GM18507 (cell line): ENCODE results near the gene JPH4.

Experiments
- DNase-seq: peaks from one replicate; pipeline ENCODE4 v3.0.0; 2011; ENCODE audit warnings: low read depth; ENCODE audit not compliant: insufficient read length; ENCODE audit errors: extremely low spot score
- FAIRE-seq: peaks from 2 replicates; lab custom pipeline; 2011; peaks lifted over from hg19 to GRCh38; lab: Jason Lieb, UNC

JPH4 gene

GRCh38 chr14:23582906-23583760 lies 4.5 kb upstream of the JPH4 start:
- no peak for FAIRE-seq
- no peak for DNase-seq

GRCh38 chr14:23580948-23581281 lies 2.3 kb upstream of the JPH4 start:
- FAIRE-seq (no peak), DNase-seq (no peak)

DNA sequence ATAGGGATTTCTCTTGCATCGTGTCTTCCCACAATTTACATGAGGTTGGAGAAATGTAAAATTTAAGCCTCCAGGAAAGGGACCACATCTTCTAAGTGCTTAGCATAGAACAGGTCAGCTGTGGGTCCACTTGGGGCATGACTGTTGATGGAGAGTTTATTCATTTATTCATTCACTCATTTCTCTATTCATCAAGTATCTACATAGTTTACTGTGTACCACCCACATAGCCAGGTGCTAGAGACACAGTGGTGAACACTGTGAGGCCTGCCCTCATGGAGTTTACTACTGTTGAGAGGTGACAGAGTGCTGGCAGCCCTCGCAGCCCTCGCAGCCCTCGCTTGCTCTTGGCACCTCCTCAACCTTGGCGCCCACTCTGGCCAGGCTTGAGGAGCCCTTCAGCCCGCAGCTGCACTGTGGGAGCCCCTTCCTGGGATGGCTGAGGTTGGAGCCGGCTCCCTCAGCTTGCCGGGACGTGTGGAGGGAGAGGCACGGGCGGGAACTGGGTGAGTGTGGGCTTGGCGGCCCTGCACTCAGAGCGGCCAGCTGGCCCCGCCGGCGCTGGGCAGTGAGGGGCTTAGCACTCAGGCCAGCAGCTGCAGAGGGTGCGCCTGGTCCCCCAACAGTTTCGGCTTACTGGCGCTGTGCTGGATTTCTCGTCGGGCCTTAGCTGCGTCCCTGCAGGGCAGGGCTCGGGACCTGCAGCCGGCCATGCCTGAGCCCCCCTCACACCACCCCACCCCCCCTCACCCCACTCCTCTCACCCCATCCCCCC lies 1.7 kb upstream of the JPH4 start:
- no peak for DNase-seq
- FAIRE-seq: no peak

DNA sequence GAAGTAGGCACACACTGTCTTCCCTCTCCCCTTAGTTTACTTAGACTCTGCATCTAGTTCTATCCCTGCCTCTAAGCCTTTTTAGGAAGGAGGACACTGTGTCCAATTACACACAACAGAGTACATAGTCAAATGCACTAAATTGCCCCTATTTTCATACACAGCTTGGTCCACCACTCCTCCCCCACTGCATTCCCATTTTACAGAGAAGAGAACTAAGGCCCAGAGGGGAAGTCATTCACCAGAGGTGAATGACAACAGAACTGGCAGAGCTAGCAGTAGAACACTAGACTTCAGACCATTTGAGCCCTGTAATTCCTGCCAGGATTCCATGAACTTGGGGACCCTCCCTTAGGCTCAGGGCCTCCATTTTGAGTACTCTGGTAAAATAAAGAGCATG lies 1.1 kb upstream of the JPH4 start:
- FAIRE-seq (no peak), DNase-seq (no peak)

- DNase-seq (no peak), FAIRE-seq (no peak)
These were observed 681 bp upstream of the JPH4 start for GRCh38 chr14:23579311-23579630.

GRCh38 chr14:23577710-23578392 lies 739 bp downstream of the JPH4 start:
- DNase-seq (no peak), FAIRE-seq (no peak)

DNA sequence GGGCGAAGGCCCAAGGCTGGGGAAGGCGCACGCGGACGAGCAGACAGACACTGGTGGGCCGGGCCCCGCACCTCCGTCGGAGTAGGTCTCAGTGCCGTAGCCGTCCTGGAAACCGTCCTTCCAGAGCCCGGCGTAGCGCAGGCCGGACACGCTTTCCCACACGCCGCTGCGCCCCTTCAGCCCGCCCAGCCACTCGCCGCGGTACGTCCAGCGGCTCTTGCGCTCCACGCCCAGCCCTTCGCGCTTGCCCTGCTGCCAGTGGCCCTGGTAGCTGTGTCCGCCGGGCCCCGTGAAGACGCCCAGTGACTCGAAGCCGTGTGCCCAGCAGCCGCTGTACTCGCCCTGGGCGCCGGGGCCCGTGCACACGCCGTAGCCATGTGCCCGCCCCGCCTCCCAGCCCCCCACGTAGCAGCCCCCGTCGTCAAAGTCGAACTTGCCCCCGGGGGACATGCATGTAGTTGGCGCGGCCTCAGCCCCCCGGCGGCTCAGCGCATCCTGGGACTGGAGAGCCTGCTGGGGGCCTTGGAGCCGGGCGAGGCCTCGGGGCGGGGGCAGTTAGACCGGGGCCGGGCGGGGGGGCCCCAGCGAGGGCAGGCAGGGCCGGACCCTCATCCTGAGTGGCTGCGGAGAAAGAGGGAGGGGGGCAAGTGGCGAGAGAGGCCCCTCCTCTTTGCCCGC lies 1.4 kb downstream of the JPH4 start:
- DNase-seq (no peak), FAIRE-seq (no peak)

DNA sequence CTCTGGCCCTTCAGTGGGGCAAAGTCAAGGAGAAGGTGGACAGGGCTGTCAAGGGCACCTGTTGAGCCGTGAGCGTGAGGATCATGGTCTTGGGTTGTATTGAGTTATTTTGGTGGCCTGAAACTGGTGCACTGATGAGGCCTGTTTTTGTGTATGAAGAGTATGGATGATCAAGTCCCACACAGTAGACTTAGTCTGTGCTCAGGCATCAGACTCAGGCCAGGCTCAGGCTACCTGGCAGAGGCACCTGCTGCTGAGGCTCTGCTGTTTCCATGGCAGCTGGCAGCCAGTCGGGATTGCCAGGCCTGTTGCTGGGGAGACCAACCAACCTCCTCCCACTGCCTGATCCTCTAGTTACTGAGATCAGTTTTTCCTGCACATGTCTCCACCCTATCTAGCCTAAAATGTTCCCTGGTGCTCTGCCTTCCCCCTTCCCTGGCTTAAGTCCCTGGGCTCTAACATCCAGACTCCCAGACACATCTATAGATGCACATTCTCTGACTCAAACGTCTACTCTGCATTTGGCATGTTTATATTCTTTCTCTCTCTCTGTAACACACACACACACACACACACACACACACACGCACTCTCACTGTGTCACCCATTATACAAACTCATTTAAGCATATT lies 5.1 kb downstream of the JPH4 start:
- no peak for FAIRE-seq
- DNase-seq: no peak

DNA sequence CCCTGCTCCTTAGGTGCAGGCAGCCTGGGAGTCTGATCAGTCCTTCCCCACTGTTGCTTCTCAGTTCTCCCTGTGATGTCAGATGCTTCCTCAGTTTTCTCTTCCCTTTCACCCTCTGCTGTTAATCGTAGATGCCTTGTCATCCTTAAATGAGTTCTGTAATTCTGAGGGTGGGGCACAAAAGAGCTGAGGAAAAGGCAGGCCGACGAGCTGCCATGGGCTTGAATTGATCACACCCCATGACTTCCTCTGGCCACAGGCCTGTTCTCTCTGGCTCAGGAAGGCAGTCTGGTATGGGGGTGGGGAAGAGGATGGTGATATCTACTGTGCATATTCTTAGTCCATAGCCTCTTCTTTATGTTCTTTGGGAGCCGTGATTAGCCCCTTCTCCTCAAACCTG lies 5.8 kb downstream of the JPH4 start:
- DNase-seq: no peak
- FAIRE-seq: no peak

- FAIRE-seq: no peak
- no peak for DNase-seq
These were observed 6.1 kb downstream of the JPH4 start for GRCh38 chr14:23572524-23572828.

- DNase-seq: no peak
These were observed 6.7 kb downstream of the JPH4 start for GRCh38 chr14:23571701-23572523.

DNA sequence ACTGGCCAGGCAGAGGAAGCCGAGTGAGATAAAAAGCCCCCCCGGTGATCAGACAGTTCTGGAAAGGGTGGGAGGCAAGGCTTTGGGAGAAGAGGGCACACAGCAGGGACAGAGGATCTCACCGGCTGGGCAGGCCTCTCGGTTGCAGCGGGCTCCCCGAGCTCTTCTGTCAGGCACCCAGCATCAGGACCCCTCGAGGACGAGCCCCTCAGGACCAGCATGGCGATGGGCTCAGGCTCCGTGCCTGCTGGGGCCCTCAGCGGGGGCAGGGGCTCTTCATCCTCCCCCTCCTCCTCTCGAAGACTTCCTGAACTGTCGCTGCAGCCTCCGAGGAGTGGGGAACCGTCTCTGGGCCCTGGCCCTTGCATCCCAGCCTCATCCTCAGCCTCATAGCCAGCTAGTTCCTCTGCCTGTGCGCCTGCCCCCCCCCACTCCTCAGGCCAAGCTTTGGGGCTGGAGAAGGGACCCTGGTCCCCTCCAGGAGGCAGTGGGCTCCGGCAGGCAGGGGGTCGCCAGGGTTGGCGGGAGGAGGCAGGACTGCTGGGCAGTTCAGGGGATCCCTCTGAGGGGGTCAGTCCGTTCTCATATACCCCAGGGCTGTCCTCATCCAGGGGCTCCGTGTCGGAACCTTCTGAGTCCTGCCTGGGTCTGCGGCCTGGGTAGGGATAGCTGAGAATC lies 7.6 kb downstream of the JPH4 start:
- no peak for DNase-seq
- no peak for FAIRE-seq

More at GRCh38 chr14:23571701-23572523, 6.7 kb downstream of the JPH4 start:
- FAIRE-seq: no peak

DNA sequence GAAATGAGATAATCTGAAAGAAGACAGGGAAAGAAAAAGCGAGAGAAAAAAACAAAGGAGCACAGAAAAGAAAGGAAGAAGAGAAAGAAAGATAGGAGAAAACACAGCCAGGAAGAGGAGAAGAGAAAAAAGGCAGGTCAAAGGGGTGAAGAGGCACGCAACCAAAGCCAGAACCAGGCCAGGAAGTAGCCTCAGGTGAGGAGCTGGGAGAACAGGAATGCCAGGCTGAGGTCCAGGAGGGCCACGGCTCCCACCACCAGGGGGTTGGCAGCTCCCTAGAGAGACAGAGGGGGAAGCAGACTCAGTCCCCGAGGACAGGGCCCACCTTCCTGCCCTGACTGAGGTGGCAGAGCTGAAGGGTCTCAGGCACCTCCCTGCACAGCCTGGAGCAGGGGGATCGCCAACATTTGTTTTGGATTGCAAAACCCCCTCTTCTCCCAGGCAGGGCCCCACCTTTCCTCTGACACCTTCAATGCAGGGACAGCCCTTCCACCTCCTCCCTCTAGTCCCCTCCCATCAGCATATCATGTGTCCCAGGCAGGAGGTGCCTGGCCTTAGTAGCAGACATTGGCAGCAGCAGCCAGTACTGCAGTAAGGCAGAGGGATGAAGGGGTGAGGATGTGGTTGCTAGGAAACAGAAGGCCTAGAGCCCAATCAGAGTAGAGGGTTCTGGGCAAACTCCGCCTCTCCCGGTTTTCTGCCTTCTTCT lies 9.0 kb downstream of the JPH4 start:
- no peak for DNase-seq
- FAIRE-seq: no peak

GRCh38 chr14:23568600-23569331 lies 9.8 kb downstream of the JPH4 start:
- peak; percentile 47 for FAIRE-seq
- DNase-seq: no peak

DNA sequence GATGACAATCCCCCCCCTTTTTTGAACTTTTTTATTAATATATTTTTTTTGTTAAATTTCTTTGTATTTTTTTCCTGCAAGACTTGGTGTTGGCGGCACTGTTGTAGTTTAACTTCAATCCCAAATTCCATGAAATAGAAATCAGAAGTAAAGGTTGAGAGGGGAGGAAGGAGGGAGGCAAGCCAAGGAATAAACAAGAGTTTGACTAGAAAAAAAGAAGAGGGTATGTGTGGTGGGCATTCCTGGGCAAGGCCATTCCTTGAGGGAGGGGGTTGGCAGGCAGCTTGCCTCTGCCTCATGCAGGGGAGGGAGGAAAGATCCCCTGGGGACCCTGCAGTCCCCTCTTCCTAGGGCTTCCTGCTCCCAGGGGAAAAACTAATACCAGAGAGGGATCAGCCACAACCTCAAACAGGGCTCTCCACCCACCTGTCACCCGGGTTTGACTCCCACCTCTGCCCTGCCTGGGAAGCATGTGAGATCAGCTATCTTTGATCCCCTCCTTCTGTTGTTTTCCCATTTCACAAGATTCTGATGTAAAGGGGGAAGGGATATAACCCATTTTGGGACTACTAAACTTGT lies 10.5 kb downstream of the JPH4 start:
- DNase-seq (no peak), FAIRE-seq (no peak)

GRCh38 chr14:23567186-23568020 lies 11.2 kb downstream of the JPH4 start, which contains the start of gene AP1G2:
Gene AP1G2 (minus strand): TSS chr14:23567791. CDS start chr14:23567314, 477 bp downstream.
- FAIRE-seq (peak; percentile 91), DNase-seq (peak; percentile 88)
